Trophoblast cell (in vitro differentiated cells and primary cell): Measurements from ENCODE around the gene RSPO3.

Source experiments
- DNase-seq, 2 donors: peaks; one replicate each; pipeline ENCODE4 v3.0.0-alpha.2; 2016
- H2AFZ ChIP-seq: 2 replicates; pipeline ENCODE4 v1.6.1; 2013; ENCODE audit warnings: low read length, moderate library complexity, mild to moderate bottlenecking; ENCODE audit not compliant: insufficient read depth, poor library complexity
- H2AK5ac ChIP-seq: 2 replicates; pipeline ENCODE4 v1.6.1; 2013; ENCODE audit warnings: mild to moderate bottlenecking, low read length
- H2BK120ac ChIP-seq: 2 replicates; pipeline ENCODE4 v1.6.1; 2013; ENCODE audit warnings: low read length, mild to moderate bottlenecking, moderate library complexity; ENCODE audit not compliant: insufficient read depth, poor library complexity
- H2BK12ac ChIP-seq: 2 replicates; pipeline ENCODE4 v1.6.1; 2013; ENCODE audit warnings: mild to moderate bottlenecking, low read length, moderate library complexity
- H2BK5ac ChIP-seq: 2 replicates; pipeline ENCODE4 v1.6.1; 2013; ENCODE audit warnings: low read length, low read depth, moderate library complexity, mild to moderate bottlenecking; ENCODE audit not compliant: poor library complexity
- H3K14ac ChIP-seq: 2 replicates; pipeline ENCODE4 v1.6.1; 2013; ENCODE audit warnings: mild to moderate bottlenecking, low read length
- H3K18ac ChIP-seq: 2 replicates; pipeline ENCODE4 v1.6.1; 2013; ENCODE audit warnings: mild to moderate bottlenecking, low read length
- H3K23ac ChIP-seq: 2 replicates; pipeline ENCODE4 v1.6.1; 2013; ENCODE audit warnings: low read length
- H3K27ac ChIP-seq: 2 replicates; pipeline ENCODE4 v1.5.1; 2013; ENCODE audit warnings: low read depth, mild to moderate bottlenecking, inconsistent platforms, low read length, moderate library complexity
- H3K27me3 ChIP-seq: 2 replicates; pipeline ENCODE4 v1.6.1; 2013; ENCODE audit warnings: inconsistent platforms, mild to moderate bottlenecking, low read length, moderate library complexity; ENCODE audit not compliant: insufficient read depth
- H3K36me3 ChIP-seq, 2 experiments: 1 replicate in 1 of 2; 2 replicates in 1 of 2; pipeline ENCODE4 v1.6.1; 2013; ENCODE audit warnings: low read length in 2 of 2, mild to moderate bottlenecking in 2 of 2, moderate library complexity in 1 of 2; ENCODE audit not compliant: insufficient read depth in 2 of 2, control insufficient read depth in 1 of 2
- H3K4ac ChIP-seq: 2 replicates; pipeline ENCODE4 v1.6.1; 2013; ENCODE audit warnings: low read depth, mild to moderate bottlenecking, low read length, moderate library complexity
- H3K4me1 ChIP-seq, 2 experiments: 1 replicate in 1 of 2; 2 replicates in 1 of 2; pipeline ENCODE4 v1.6.1; 2013; ENCODE audit warnings: low read length in 2 of 2, mild to moderate bottlenecking in 2 of 2, moderate library complexity in 1 of 2; ENCODE audit not compliant: insufficient read depth in 2 of 2, control insufficient read depth in 1 of 2
- H3K4me2 ChIP-seq: 2 replicates; pipeline ENCODE4 v1.6.1; 2013; ENCODE audit warnings: inconsistent platforms, mild to moderate bottlenecking, low read length, moderate library complexity
- H3K4me3 ChIP-seq: 2 replicates; pipeline ENCODE4 v1.5.1; 2013; ENCODE audit warnings: mild to moderate bottlenecking, low read depth, low read length, inconsistent platforms
- H3K79me1 ChIP-seq: one replicate; pipeline ENCODE4 v1.6.1; 2013; ENCODE audit warnings: low read length
- H3K79me2 ChIP-seq: 2 replicates; pipeline ENCODE4 v1.6.1; 2013; ENCODE audit warnings: low read length, mild to moderate bottlenecking; ENCODE audit not compliant: control insufficient read depth, insufficient read depth, poor library complexity
- H3K9ac ChIP-seq: 2 replicates; pipeline ENCODE4 v1.6.1; 2013; ENCODE audit warnings: mild to moderate bottlenecking, low read length
- H3K9me3 ChIP-seq: 2 replicates; pipeline ENCODE4 v1.6.1; 2013; ENCODE audit warnings: low read depth, mild to moderate bottlenecking, control low read depth, inconsistent platforms, low read length; ENCODE audit not compliant: insufficient read depth
- H4K12ac ChIP-seq: 2 replicates; pipeline ENCODE4 v1.6.1; 2013; ENCODE audit warnings: low read depth, mild to moderate bottlenecking, low read length, moderate library complexity
- H4K8ac ChIP-seq: 2 replicates; pipeline ENCODE4 v1.6.1; 2013; ENCODE audit warnings: low read depth, mild to moderate bottlenecking, low read length, moderate library complexity
- H4K91ac ChIP-seq: one replicate; pipeline ENCODE4 v1.6.1; 2013; ENCODE audit warnings: low read depth, mild to moderate bottlenecking, low read length, moderate library complexity
- WGBS: extraction: QIAGEN DNeasy Blood & Tissue Kit; methylation state at CpG from one replicate; pipeline ENCODE4 v1.1.7; 2013; ENCODE audit warnings: missing lambda C conversion rate; ENCODE audit not compliant: insufficient read length, insufficient coverage; ENCODE audit errors: extremely low coverage; 5-methylcytosine and 5-hydroxymethylcytosine counted together

Gene RSPO3

GRCh38 chr6:127077886-127078285 is 40.6 kb upstream of the RSPO3 start:
- Histone ChIP-seq H3K36me3 (no peaks in the 10 kb centered on the region), H3K18ac (no peak overlapping the region), H3K27ac (no peak overlapping the region), H2AFZ (no peak overlapping the region), H4K91ac (no peak overlapping the region), H3K9me3 (no peaks in the 10 kb centered on the region), H2BK120ac (no peak overlapping the region), H3K4me1 (no peaks in the 10 kb centered on the region), H3K14ac (no peak overlapping the region), H3K9ac (no peak overlapping the region), H2AK5ac (no peak overlapping the region), H4K12ac (no peak overlapping the region), H3K4ac (no peak overlapping the region), H3K27me3 (no peaks in the 10 kb centered on the region), H2BK12ac (no peak overlapping the region), H2BK5ac (no peak overlapping the region), H4K8ac (no peak overlapping the region), H3K4me3 (no peak overlapping the region), H3K79me1 (no peaks in the 10 kb centered on the region), H3K23ac (no peak overlapping the region), H3K79me2 (no peaks in the 10 kb centered on the region), H3K4me2 (no peak overlapping the region)
- no peak for DNase-seq
- WGBS = no CpG with 5 or more reads among the region's 2 CpGs

- H3K4me3 ChIP-seq = no peak overlapping the region
- no peak for DNase-seq
- no peaks in the 10 kb centered on the region for H3K79me2 ChIP-seq
- H3K9ac ChIP-seq = no peak overlapping the region
- no peak overlapping the region for H3K18ac ChIP-seq
- no peak overlapping the region for H2BK120ac ChIP-seq
- no peak overlapping the region for H4K8ac ChIP-seq
- no peak overlapping the region for H3K4me2 ChIP-seq
- no CpG with 5 or more reads among the region's 5 CpGs for WGBS
- H3K27me3 ChIP-seq = no peaks in the 10 kb centered on the region
- H3K4me1 ChIP-seq = no peaks in the 10 kb centered on the region
- no peak overlapping the region for H2BK12ac ChIP-seq
- H3K79me1 ChIP-seq = no peaks in the 10 kb centered on the region
- H4K91ac ChIP-seq = no peak overlapping the region
- no peak overlapping the region for H3K23ac ChIP-seq
- H3K14ac ChIP-seq = no peak overlapping the region
- H2BK5ac ChIP-seq = no peak overlapping the region
- no peak overlapping the region for H2AFZ ChIP-seq
- no peaks in the 10 kb centered on the region for H3K36me3 ChIP-seq
- no peak overlapping the region for H3K27ac ChIP-seq
- no peak overlapping the region for H3K4ac ChIP-seq
- H2AK5ac ChIP-seq = no peak overlapping the region
- H4K12ac ChIP-seq = no peak overlapping the region
- H3K9me3 ChIP-seq = no peaks in the 10 kb centered on the region
Observed at GRCh38 chr6:127078669-127079068, 39.8 kb upstream of the RSPO3 start.

- H3K4ac ChIP-seq = no peak overlapping the region
- no peaks in the 10 kb centered on the region for H3K36me3 ChIP-seq
- H2AFZ ChIP-seq = no peak overlapping the region
- DNase-seq = no peak
- H3K9me3 ChIP-seq = no peaks in the 10 kb centered on the region
- no peaks in the 10 kb centered on the region for H3K27me3 ChIP-seq
- no peak overlapping the region for H4K91ac ChIP-seq
- H2BK120ac ChIP-seq = no peak overlapping the region
- H4K12ac ChIP-seq = no peak overlapping the region
- H3K9ac ChIP-seq = no peak overlapping the region
- no peak overlapping the region for H2AK5ac ChIP-seq
- no peaks in the 10 kb centered on the region for H3K4me1 ChIP-seq
- H3K4me3 ChIP-seq = no peak overlapping the region
- H3K79me1 ChIP-seq = no peaks in the 10 kb centered on the region
- H3K23ac ChIP-seq = no peak overlapping the region
- H3K14ac ChIP-seq = no peak overlapping the region
- no peak overlapping the region for H3K27ac ChIP-seq
- no peaks in the 10 kb centered on the region for H3K79me2 ChIP-seq
- no peak overlapping the region for H2BK12ac ChIP-seq
- no peak overlapping the region for H2BK5ac ChIP-seq
- no peak overlapping the region for H4K8ac ChIP-seq
- H3K4me2 ChIP-seq = no peak overlapping the region
- no peak overlapping the region for H3K18ac ChIP-seq
Observed at GRCh38 chr6:127079681-127080080, 38.8 kb upstream of the RSPO3 start.

DNA sequence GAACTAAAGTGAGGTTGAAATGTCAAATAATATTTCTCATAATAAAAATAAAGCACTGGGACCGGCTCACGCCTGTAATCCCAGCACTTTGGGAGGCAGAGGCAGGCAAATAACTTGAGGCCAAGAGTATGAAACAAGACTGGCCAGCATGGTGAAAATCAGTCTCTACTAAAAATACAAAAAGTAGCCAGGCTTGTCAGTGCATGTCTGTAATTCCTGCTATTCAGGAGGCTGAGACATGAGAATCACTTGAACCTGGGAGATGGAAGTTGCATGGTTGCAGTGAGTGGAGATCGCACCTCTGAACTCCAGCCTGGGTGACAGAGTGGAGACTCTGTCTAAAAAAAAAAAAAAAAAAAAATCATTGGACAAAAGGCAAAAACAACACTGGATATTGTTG is 38.4 kb upstream of the RSPO3 start:
- no peak overlapping the region for H3K18ac ChIP-seq
- no peak overlapping the region for H4K12ac ChIP-seq
- WGBS = no CpG with 5 or more reads among the region's 3 CpGs
- H3K4ac ChIP-seq = no peak overlapping the region
- H3K9ac ChIP-seq = no peak overlapping the region
- no peak overlapping the region for H3K4me3 ChIP-seq
- no peak overlapping the region for H2BK5ac ChIP-seq
- no peaks in the 10 kb centered on the region for H3K79me2 ChIP-seq
- H2BK12ac ChIP-seq = no peak overlapping the region
- no peak for DNase-seq
- H3K27ac ChIP-seq = no peak overlapping the region
- no peak overlapping the region for H2AK5ac ChIP-seq
- H3K4me2 ChIP-seq = no peak overlapping the region
- H3K36me3 ChIP-seq = no peaks in the 10 kb centered on the region
- H3K9me3 ChIP-seq = no peaks in the 10 kb centered on the region
- H4K91ac ChIP-seq = no peak overlapping the region
- no peak overlapping the region for H4K8ac ChIP-seq
- no peaks in the 10 kb centered on the region for H3K27me3 ChIP-seq
- H2BK120ac ChIP-seq = no peak overlapping the region
- H3K14ac ChIP-seq = no peak overlapping the region
- no peaks in the 10 kb centered on the region for H3K4me1 ChIP-seq
- no peaks in the 10 kb centered on the region for H3K79me1 ChIP-seq
- no peak overlapping the region for H2AFZ ChIP-seq
- H3K23ac ChIP-seq = no peak overlapping the region
